GM19193 (cell line): ENCODE data around the gene TMEM143.

Experiments
- POLR2A ChIP-seq: IDR thresholded peaks from 4 replicates; pipeline ENCODE4 v1.6.1; 2011; ENCODE audit not compliant: insufficient read depth, insufficient read length; ENCODE audit errors: extremely low read depth

Gene TMEM143

GRCh38 chr19:48348045-48348444 is 15.7 kb downstream of the TMEM143 start:
- no peak for TF ChIP-seq POLR2A

GRCh38 chr19:48346191-48346590 is 17.5 kb downstream of the TMEM143 start:
- no peak for TF ChIP-seq POLR2A

GRCh38 chr19:48344892-48345291 is 18.8 kb downstream of the TMEM143 start:
- no peak for TF ChIP-seq POLR2A

GRCh38 chr19:48342841-48343540 is 20.7 kb downstream of the TMEM143 start:
- no peak for TF ChIP-seq POLR2A

- TF ChIP-seq POLR2A = no peak
These were observed 21.4 kb downstream of the TMEM143 start for GRCh38 chr19:48342414-48342738.

- TF ChIP-seq POLR2A = no peak
These were observed 22.0 kb downstream of the TMEM143 start for GRCh38 chr19:48341515-48342413.

GRCh38 chr19:48340995-48341394 is 22.7 kb downstream of the TMEM143 start:
- no peak for TF ChIP-seq POLR2A

GRCh38 chr19:48338802-48339503 is 24.8 kb downstream of the TMEM143 start:
- no peak for TF ChIP-seq POLR2A

GRCh38 chr19:48338253-48338755 is 25.4 kb downstream of the TMEM143 start:
- TF ChIP-seq POLR2A = no peak

GRCh38 chr19:48333467-48334384 is 30.0 kb downstream of the TMEM143 start:
- TF ChIP-seq POLR2A = peak; percentile 44

- TF ChIP-seq POLR2A = peak; percentile 61
These were observed 30.9 kb downstream of the TMEM143 start for GRCh38 chr19:48332662-48333466.

GRCh38 chr19:48332351-48332661 is 31.4 kb downstream of the TMEM143 start:
- no peak for TF ChIP-seq POLR2A

GRCh38 chr19:48330012-48330681 is 33.6 kb downstream of the TMEM143 start:
- peak; percentile 52 for TF ChIP-seq POLR2A
